GM23248 (cell line): ENCODE measurements around the gene SLC5A6. TPM values are rescaled to one million over a fixed set of nuclear protein-coding genes. Genes with fewer than 3 reads are reported as not detected.
A peak's percentile ranks its signal among the peaks of the same experiment; 100 is the strongest.

Experiments
- DNase-seq: peaks from one replicate; pipeline ENCODE4 v3.0.0-alpha.2; 2015
- H2AFZ ChIP-seq: fragments of 200-600 bp; sonication (generic); 2 replicates; pipeline ENCODE4 v1.6.1; 2016; ENCODE audit warnings: antibody characterized with exemption
- H3F3A ChIP-seq: fragments of 200-600 bp; sonication (generic); 2 replicates; pipeline ENCODE4 v1.6.1; 2016; ENCODE audit warnings: mild to moderate bottlenecking, antibody characterized with exemption, mixed run types; ENCODE audit not compliant: insufficient read depth
- H3K27ac ChIP-seq: fragments of 200-600 bp; sonication (generic); 2 replicates; pipeline ENCODE4 v1.5.1; 2016; ENCODE audit warnings: mild to moderate bottlenecking
- H3K27me3 ChIP-seq: fragments of 200-600 bp; sonication (generic); replicated peaks from 2 replicates; pipeline ENCODE4 v1.6.1; 2016; ENCODE audit warnings: mild to moderate bottlenecking; ENCODE audit not compliant: insufficient read depth
- H3K36me3 ChIP-seq: fragments of 200-600 bp; sonication (generic); 2 replicates; pipeline ENCODE4 v1.6.1; 2016; ENCODE audit warnings: low read depth, mild to moderate bottlenecking
- H3K4me1 ChIP-seq: fragments of 200-600 bp; sonication (generic); 2 replicates; pipeline ENCODE4 v1.6.1; 2016; ENCODE audit warnings: mild to moderate bottlenecking; ENCODE audit not compliant: insufficient read depth
- H3K4me2 ChIP-seq: fragments of 200-600 bp; sonication (generic); one replicate; pipeline ENCODE4 v1.6.1; 2016; ENCODE audit warnings: mild to moderate bottlenecking; ENCODE audit not compliant: unreplicated experiment
- H3K4me3 ChIP-seq: fragments of 200-600 bp; sonication (generic); 2 replicates; pipeline ENCODE4 v1.5.1; 2016; ENCODE audit warnings: mild to moderate bottlenecking
- H3K79me2 ChIP-seq: fragments of 200-600 bp; sonication (generic); 2 replicates; pipeline ENCODE4 v1.6.1; 2016; ENCODE audit warnings: mild to moderate bottlenecking; ENCODE audit not compliant: insufficient read depth
- H3K9ac ChIP-seq: fragments of 200-600 bp; sonication (generic); 2 replicates; pipeline ENCODE4 v1.6.1; 2016; ENCODE audit warnings: mild to moderate bottlenecking
- H3K9me2 ChIP-seq: fragments of 200-600 bp; sonication (generic); 2 replicates; pipeline ENCODE4 v1.6.1; 2016; ENCODE audit warnings: mixed run types, mild to moderate bottlenecking, moderate library complexity; ENCODE audit not compliant: insufficient read depth
- H3K9me3 ChIP-seq: fragments of 200-600 bp; sonication (generic); one replicate; pipeline ENCODE4 v1.6.1; 2017; ENCODE audit warnings: low read depth
- H4K20me1 ChIP-seq: fragments of 200-600 bp; sonication (generic); 2 replicates; pipeline ENCODE4 v1.6.0; 2016; ENCODE audit not compliant: insufficient read depth
- EZH2 ChIP-seq: fragments of 200-600 bp; sonication (generic); IDR thresholded peaks from 2 replicates; pipeline ENCODE4 v1.6.1; 2018; ENCODE audit warnings: antibody characterized with exemption, mild to moderate bottlenecking; ENCODE audit not compliant: insufficient read depth, poor library complexity, severe bottlenecking
- EZH2phosphoT487 ChIP-seq: fragments of 200-600 bp; sonication (generic); IDR thresholded peaks from 2 replicates; pipeline ENCODE4 v1.6.1; 2018; ENCODE audit warnings: antibody characterized with exemption, moderate library complexity, mild to moderate bottlenecking, low read depth; ENCODE audit not compliant: insufficient read depth
- WGBS, 2 experiments: methylation state at CpG; one replicate each; pipeline ENCODE4 v1.1.6; 2015 to 2017; ENCODE audit warnings: low lambda C conversion rate in 2 of 2, low coverage in 1 of 2; ENCODE audit errors: missing lambda C conversion rate in 2 of 2; 5-methylcytosine and 5-hydroxymethylcytosine counted together
- in situ Hi-C: fragments of 300-500 bp; cut with MboI; formaldehyde crosslinking; loops from 2 replicates; pipeline ENCODE4 v1.15.0; 2020
- polyA plus RNA-seq: library from polyadenylated mRNA; unstranded; fragments of >200 nt; fragmentation: Nextera tagmentation; extraction: Ambion mirVana; gene quantifications from 2 replicates; pipeline ENCODE4 v1.2.1, GENCODE V29; 2016
- total RNA-seq: library from RNA; depleted of rRNA; stranded (reverse); fragments of >200 nt; shearing (Covaris generic); gene quantifications from 2 replicates; pipeline ENCODE4 v1.2.3, GENCODE V29; 2014

Gene SLC5A6
- total and polyA plus RNA-seq, 2 experiments from 2014 or later, result 9.4 to 13.5 TPM

DNA sequence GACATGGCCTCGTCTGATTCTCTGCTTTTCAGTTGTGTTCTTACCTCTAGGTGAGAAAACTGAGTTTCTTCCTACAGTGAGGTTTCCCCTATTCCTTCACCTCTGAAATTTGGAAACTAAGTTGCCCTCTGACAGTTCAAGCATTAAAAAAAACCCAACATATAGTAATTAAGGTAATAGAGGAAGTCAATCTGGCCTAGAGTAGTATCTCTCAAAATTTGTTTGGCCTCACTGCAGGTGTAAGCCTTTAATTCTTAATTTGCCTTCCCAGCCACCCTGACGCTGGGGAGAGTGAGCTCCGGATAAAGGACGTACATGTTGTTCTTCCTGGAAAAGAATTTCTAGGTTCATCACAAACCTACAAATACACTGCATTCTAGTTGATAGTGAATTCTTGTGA, 6.5 kb upstream of the SLC5A6 start:
- H3K27ac ChIP-seq, result no peak overlapping the region
- peaks cover 35% of the 10 kb centered on the region for H3K79me2 ChIP-seq
- H3K9me2 ChIP-seq, result no peaks in the 10 kb centered on the region
- H3K9me3 ChIP-seq, result no peaks in the 10 kb centered on the region
- H3K4me3 ChIP-seq, result peak overlapping the region; percentile 81
- H3K4me2 ChIP-seq, result no peak overlapping the region
- in situ Hi-C loops, result no loop called here
- WGBS, 2 experiments, result 75 to 80% methylated on average over 4 of the region's 4 CpGs
- peaks cover 3% of the 10 kb centered on the region; the same call in 1 of the 2 replicates for H3F3A ChIP-seq
- H2AFZ ChIP-seq, result no peak overlapping the region
- peaks cover 4% of the 10 kb centered on the region for H3K4me1 ChIP-seq
- no peak for DNase-seq
- H4K20me1 ChIP-seq, result no peaks in the 10 kb centered on the region
- no peak for TF ChIP-seq EZH2
- H3K36me3 ChIP-seq, result peaks cover 10% of the 10 kb centered on the region
- peak overlapping the region; percentile 85 for H3K9ac ChIP-seq
- H3K27me3 ChIP-seq, result no peaks in the 10 kb centered on the region

- H3K4me1 ChIP-seq, result peaks cover 11% of the 10 kb centered on the region
- no peaks in the 10 kb centered on the region for H3K27me3 ChIP-seq
- H3K4me2 ChIP-seq, result peak within 1 kb of the TSS; percentile 88
- H2AFZ ChIP-seq, result peak within 1 kb of the TSS; percentile 80
- H3K36me3 ChIP-seq, result peaks cover 10% of the 10 kb centered on the region
- H3K9me2 ChIP-seq, result no peaks in the 10 kb centered on the region
- WGBS, 2 experiments, result 0% methylated on average over 40 to 66 of the region's 72 CpGs
- peaks cover 15% of the 10 kb centered on the region; the same call in 1 of the 2 replicates for H3F3A ChIP-seq
- no peaks in the 10 kb centered on the region for H4K20me1 ChIP-seq
- peak within 1 kb of the TSS; percentile 81 for H3K4me3 ChIP-seq
- no peaks in the 10 kb centered on the region for H3K9me3 ChIP-seq
- in situ Hi-C loops, result no loop called here
- peak; percentile 97 for DNase-seq
- H3K79me2 ChIP-seq, result peaks cover 42% of the 10 kb centered on the region
- H3K9ac ChIP-seq, result peak within 1 kb of the TSS; percentile 85
- TF ChIP-seq EZH2 (no peak), EZH2phosphoT487 (no peak)
- H3K27ac ChIP-seq, result peak within 1 kb of the TSS; percentile 47
These were observed 5.4 kb upstream of the SLC5A6 start, which contains the start of gene CAD for GRCh38 chr2:27217173-27218121. TSS of gene CAD (plus strand) at chr2:27217369. CDS start at chr2:27217552, 183 bp downstream.

- no peaks in the 10 kb centered on the region for H3K27me3 ChIP-seq
- peaks cover 11% of the 10 kb centered on the region for H3K4me1 ChIP-seq
- peak overlapping the region; percentile 15 for H3K27ac ChIP-seq
- no peak for TF ChIP-seq EZH2phosphoT487
- no peak for TF ChIP-seq EZH2
- H2AFZ ChIP-seq, result peak overlapping the region; percentile 80
- no peaks in the 10 kb centered on the region for H3K9me2 ChIP-seq
- no peaks in the 10 kb centered on the region for H3K9me3 ChIP-seq
- in situ Hi-C loops, result no loop called here
- peak overlapping the region; percentile 81 for H3K4me3 ChIP-seq
- peaks cover 42% of the 10 kb centered on the region for H3K79me2 ChIP-seq
- H4K20me1 ChIP-seq, result no peaks in the 10 kb centered on the region
- peaks cover 15% of the 10 kb centered on the region; the same call in 1 of the 2 replicates for H3F3A ChIP-seq
- no peak for DNase-seq
- 81 to 84% methylated on average over 13 of the region's 13 CpGs for WGBS, 2 experiments
- H3K36me3 ChIP-seq, result peaks cover 3% of the 10 kb centered on the region
- peak overlapping the region; percentile 88 for H3K4me2 ChIP-seq
- H3K9ac ChIP-seq, result peak overlapping the region; percentile 85
These were observed 4.5 kb upstream of the SLC5A6 start for GRCh38 chr2:27216416-27217137.

DNA sequence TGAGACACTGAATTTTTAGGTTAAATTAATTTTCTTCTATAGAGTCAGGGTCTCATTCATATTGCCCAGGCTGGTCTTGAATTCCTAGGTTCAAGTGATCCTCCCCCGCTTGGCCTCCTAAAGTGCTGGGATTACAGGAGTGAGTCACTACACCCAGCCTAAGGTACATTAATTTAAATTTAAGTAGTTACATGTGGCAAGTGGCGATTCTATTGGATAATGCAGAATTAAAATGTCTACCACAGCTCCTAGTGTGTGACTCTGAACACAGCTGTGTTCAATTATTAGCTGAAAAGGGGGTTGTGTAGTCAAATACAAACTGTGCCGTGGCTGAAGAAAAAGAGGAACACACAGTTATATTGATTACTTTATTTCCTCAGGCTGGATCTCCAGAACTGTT, 2.9 kb upstream of the SLC5A6 start:
- Histone ChIP-seq H3K9me3 (no peaks in the 10 kb centered on the region), H2AFZ (no peak overlapping the region), H3K4me2 (no peak overlapping the region), H4K20me1 (no peaks in the 10 kb centered on the region), H3K9ac (no peak overlapping the region), H3K27me3 (no peaks in the 10 kb centered on the region), H3K27ac (no peak overlapping the region), H3K4me1 (peaks cover 11% of the 10 kb centered on the region), H3K36me3 (no peaks in the 10 kb centered on the region), H3F3A (peaks cover 15% of the 10 kb centered on the region; the same call in 1 of the 2 replicates), H3K79me2 (peaks cover 40% of the 10 kb centered on the region), H3K4me3 (no peak overlapping the region), H3K9me2 (no peaks in the 10 kb centered on the region)
- in situ Hi-C loops, result no loop called here
- 41 to 42% methylated on average over 3 of the region's 3 CpGs for WGBS, 2 experiments
- TF ChIP-seq EZH2phosphoT487, result no peak
- TF ChIP-seq EZH2, result no peak
- peak; percentile 48 for DNase-seq
